ENCODE data around the gene NFIX.

DNA sequence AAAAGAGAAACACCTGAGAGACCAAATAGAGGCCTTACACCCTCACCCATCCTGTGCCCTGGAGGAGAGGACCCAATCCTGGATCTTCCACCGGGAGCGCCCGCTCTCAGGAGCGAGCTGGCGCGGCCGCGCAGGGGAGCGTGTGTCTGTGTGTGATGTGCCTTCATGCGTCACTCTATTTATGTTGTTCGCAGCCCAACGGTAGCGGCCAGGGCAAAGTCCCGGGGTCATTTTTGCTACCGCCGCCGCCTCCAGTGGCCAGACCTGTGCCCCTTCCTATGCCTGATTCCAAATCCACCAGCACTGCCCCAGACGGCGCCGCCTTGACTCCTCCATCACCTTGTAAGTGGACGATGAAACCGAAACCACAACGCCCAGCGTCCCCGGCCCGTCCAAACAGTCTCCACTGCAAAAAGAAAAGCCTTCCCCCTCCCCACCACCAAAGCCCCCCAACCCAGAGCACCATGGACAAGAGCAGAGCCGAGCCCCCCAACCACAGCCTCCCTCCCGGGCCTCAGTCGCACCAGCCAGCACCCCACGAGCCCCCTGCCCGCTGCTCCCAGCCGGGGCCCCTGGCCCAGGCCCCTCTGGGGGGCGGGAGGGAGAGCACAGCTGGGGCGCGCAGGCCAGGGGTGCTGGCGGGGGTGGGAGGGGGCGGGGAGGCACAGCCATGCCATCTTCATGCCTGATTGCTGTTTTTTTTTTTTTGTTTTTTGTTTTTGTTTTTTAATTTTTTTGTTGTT, 92.7 kb downstream of the NFIX start:
- TF ChIP-seq CTCF (IDR thresholded peaks at IDR 0.05), result no peak
- no peak for TF ChIP-seq POLR2A (IDR thresholded peaks at IDR 0.05)
